GM12875 (cell line): ENCODE measurements around the gene IL22RA1.
A peak's percentile ranks its signal among the peaks of the same experiment; 100 is the strongest.

Source experiments
- H3K4me3 ChIP-seq: one replicate; pipeline ENCODE4 v1.5.1; 2011; ENCODE audit warnings: low read depth, low read length, control low read depth
- TF ChIP-seq, protein P1 (sequence below): IDR thresholded peaks from 2 replicates; pipeline ENCODE4 v1.5.1; 2011; ENCODE audit warnings: low read depth, mild to moderate bottlenecking, control low read depth, inconsistent platforms, low read length, moderate library complexity, borderline replicate concordance; ENCODE audit not compliant: insufficient read depth

Gene IL22RA1

GRCh38 chr1:24186031-24186710 is 43.2 kb upstream of the IL22RA1 start:
- peak overlapping the region; percentile 73 for H3K4me3 ChIP-seq
- TF ChIP-seq, protein P1, sequence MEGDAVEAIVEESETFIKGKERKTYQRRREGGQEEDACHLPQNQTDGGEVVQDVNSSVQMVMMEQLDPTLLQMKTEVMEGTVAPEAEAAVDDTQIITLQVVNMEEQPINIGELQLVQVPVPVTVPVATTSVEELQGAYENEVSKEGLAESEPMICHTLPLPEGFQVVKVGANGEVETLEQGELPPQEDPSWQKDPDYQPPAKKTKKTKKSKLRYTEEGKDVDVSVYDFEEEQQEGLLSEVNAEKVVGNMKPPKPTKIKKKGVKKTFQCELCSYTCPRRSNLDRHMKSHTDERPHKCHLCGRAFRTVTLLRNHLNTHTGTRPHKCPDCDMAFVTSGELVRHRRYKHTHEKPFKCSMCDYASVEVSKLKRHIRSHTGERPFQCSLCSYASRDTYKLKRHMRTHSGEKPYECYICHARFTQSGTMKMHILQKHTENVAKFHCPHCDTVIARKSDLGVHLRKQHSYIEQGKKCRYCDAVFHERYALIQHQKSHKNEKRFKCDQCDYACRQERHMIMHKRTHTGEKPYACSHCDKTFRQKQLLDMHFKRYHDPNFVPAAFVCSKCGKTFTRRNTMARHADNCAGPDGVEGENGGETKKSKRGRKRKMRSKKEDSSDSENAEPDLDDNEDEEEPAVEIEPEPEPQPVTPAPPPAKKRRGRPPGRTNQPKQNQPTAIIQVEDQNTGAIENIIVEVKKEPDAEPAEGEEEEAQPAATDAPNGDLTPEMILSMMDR: no peak

DNA sequence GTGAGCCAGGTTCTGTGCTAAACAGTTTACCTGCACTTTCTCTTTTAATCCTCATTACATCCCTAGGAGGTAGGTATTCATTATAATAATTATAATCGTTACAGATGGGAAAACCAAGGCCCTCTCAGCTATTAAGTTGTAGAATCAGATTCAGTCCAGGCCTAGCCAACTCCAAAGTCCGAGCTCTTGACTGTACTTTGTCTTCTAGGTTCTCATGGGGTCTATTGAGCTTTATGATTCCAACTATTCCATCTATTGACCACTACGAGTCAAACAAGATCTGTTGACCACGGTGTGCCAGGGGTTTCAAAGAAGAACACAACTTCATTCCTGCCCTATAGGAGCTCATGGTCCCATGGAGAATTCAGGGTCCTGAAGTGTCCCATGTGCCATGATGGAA is 42.1 kb upstream of the IL22RA1 start:
- TF ChIP-seq, protein P1: no peak
- H3K4me3 ChIP-seq: peak overlapping the region; percentile 21

- H3K4me3 ChIP-seq: no peak overlapping the region
- TF ChIP-seq, protein P1: no peak
These were observed 39.1 kb upstream of the IL22RA1 start for GRCh38 chr1:24182061-24182460.

DNA sequence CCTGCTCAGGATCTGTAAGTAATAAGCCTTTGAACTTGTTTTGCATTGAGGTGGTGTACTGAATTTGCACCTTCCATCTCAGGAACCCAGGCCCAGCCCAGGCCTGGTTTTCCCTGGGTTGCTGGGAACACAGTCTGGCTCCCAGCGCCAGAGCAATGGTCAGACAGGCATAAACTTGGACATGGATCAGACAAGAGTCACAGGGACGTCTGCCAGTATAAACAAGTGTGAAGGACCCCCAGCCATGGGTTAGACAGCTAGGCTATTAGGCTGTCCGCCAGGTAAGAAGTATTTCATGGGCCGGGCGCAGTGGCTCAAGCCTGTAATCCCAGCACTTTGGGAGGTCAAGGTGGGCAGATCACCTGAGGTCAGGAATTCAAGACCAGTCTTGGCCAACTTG is 38.7 kb upstream of the IL22RA1 start:
- TF ChIP-seq, protein P1: no peak
- no peak overlapping the region for H3K4me3 ChIP-seq

- TF ChIP-seq, protein P1: no peak
These were observed 37.7 kb upstream of the IL22RA1 start for GRCh38 chr1:24180676-24181075.

DNA sequence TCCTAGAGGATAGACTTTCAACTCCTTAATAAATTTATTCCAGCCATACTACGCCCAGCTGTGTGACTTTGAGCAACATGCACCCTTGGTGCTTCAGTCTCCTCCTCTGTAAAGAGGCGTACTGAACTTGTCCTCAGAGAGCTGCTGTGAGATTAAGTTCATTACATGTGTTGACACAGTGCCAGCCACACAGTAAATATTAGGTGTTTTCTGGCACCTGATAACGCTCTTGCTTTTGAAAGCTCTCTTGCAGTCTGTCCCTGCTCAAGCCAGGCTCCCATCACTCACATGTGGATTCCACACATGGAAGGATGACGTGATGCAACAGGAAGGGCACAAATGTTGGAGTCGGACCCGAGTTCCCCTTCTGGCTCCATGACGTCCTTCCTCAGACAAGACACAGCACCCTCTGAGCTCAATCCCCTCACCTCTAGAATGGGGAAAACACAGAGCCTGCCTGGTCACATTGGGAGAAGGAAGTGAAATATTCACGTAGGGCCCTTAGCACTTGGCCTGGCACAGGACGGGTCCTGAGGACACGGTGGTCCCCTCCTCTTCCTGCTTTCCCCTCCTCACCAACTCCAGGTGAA is 36.4 kb upstream of the IL22RA1 start:
- no peak overlapping the region for H3K4me3 ChIP-seq
- TF ChIP-seq, protein P1: no peak

More at GRCh38 chr1:24180676-24181075, 37.7 kb upstream of the IL22RA1 start:
- H3K4me3 ChIP-seq: no peak overlapping the region

DNA sequence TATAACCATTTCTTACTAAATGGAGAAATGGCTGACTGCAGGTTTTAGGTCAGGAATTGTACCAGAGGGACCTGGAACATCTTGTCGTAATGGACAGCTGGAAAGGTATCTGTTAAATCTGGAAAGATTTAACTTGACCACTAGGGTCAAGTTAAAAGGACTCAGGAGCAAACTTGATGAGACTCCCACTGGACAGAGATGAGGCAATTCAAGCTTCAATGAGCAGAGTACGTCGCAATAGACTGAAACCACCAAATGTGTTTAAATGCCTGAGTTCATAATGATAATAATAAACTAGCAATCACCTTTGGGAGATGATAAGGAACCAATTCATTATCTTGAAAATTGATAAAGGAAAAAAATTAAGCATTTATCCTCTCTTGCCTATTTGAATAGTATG is 35.5 kb upstream of the IL22RA1 start:
- no peak overlapping the region for H3K4me3 ChIP-seq
- TF ChIP-seq, protein P1: no peak
